OCI-LY1 (cell line): Measurements from ENCODE around the gene KRTAP10-3.

Source experiments
- EZH2 ChIP-seq: fragments of 200-600 bp; sonication (generic), shearing (Covaris generic); IDR thresholded peaks from 2 replicates; pipeline ENCODE4 v1.8.0; 2017; ENCODE audit warnings: borderline replicate concordance, mixed run types, mild to moderate bottlenecking, antibody characterized with exemption, low read length, moderate library complexity, mixed read lengths
- TF ChIP-seq, protein P1 (sequence below): fragments of 200-600 bp; sonication (generic), shearing (Covaris generic); IDR thresholded peaks from 2 replicates; pipeline ENCODE4 v1.5.1; 2017; ENCODE audit warnings: mild to moderate bottlenecking, antibody characterized with exemption, low read length, moderate library complexity, mixed read lengths

DNA sequence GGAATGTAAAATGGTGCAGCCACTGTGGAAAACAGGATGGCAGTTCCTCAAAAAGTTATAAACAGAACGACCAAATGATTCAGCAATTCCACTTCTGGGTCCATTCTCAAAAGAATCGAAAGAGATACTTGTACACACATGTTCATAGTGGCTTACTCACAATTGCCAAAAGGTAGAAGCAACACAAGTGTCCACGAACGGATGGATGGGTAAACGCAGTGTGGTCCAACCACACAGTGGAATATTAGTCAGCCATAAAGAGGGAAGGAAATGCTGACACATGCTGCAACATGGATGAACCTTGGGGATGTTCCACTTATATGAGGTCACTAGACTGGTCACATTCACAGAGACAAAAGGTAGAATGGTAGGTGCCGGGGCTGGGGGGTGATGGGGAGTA, 23.9 kb downstream of the KRTAP10-3 start:
- TF ChIP-seq, protein P1, sequence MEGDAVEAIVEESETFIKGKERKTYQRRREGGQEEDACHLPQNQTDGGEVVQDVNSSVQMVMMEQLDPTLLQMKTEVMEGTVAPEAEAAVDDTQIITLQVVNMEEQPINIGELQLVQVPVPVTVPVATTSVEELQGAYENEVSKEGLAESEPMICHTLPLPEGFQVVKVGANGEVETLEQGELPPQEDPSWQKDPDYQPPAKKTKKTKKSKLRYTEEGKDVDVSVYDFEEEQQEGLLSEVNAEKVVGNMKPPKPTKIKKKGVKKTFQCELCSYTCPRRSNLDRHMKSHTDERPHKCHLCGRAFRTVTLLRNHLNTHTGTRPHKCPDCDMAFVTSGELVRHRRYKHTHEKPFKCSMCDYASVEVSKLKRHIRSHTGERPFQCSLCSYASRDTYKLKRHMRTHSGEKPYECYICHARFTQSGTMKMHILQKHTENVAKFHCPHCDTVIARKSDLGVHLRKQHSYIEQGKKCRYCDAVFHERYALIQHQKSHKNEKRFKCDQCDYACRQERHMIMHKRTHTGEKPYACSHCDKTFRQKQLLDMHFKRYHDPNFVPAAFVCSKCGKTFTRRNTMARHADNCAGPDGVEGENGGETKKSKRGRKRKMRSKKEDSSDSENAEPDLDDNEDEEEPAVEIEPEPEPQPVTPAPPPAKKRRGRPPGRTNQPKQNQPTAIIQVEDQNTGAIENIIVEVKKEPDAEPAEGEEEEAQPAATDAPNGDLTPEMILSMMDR: no peak
- no peak for TF ChIP-seq EZH2
